Measurements from ENCODE around the gene AKT1.

- TF ChIP-seq CTCF (IDR thresholded peaks at IDR 0.05; ENCODE audit: low read length) (no peak), EZH2phosphoT487 (IDR thresholded peaks at IDR 0.05; ENCODE audit: low read length) (no peak), EZH2 (optimal IDR thresholded peaks at IDR 0.05; ENCODE audit: low read depth, low read length) (no peak)
Measured at GRCh38 chr14:104729835-104730181, 65.7 kb downstream of the AKT1 start.
